A172 (cell line): ENCODE measurements around the gene ZBTB5. TPM values are rescaled to one million over a fixed set of nuclear protein-coding genes. Genes with fewer than 3 reads are reported as not detected.
A peak's percentile ranks its signal among the peaks of the same experiment; 100 is the strongest.
"Not testable (repeated sequence)": the region's sequence is repeated elsewhere in the genome, so short reads cannot be mapped to it uniquely, and the experiment has no call there.

ENCODE experiments used
- DNase-seq: peaks from one replicate; pipeline ENCODE4 v3.0.0-alpha.2; 2015; ENCODE audit warnings: low spot score
- total RNA-seq: library from RNA; depleted of rRNA; stranded (reverse); fragments of >200 nt; shearing (Covaris generic); gene quantifications from 2 replicates; pipeline ENCODE4 v1.2.3, GENCODE V29; 2014

The ZBTB5 gene
- total RNA-seq, 1 experiment from 2014 or later, result 8.9 TPM

GRCh38 chr9:37486616-37487548 lies 21.6 kb upstream of the ZBTB5 start:
- peak; percentile 36 for DNase-seq

DNA sequence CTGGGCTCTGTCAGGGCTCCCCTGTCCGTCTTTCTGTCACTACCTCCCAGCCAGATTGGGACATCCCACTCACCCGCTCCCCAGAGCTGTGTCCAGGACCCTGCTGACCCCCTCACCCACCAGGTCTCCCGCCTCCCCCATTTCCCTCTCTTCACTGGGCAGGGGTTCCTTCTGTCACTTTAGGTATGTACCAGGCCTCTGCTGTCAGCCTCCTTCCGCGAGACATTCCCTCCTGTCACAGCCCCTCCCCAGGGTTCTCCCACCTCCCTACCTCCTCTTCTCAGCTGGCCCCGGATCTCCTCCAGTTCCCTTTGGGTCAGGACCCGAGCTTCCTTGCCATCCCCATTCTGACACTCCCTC lies 21.0 kb upstream of the ZBTB5 start:
- DNase-seq, result no peak

DNA sequence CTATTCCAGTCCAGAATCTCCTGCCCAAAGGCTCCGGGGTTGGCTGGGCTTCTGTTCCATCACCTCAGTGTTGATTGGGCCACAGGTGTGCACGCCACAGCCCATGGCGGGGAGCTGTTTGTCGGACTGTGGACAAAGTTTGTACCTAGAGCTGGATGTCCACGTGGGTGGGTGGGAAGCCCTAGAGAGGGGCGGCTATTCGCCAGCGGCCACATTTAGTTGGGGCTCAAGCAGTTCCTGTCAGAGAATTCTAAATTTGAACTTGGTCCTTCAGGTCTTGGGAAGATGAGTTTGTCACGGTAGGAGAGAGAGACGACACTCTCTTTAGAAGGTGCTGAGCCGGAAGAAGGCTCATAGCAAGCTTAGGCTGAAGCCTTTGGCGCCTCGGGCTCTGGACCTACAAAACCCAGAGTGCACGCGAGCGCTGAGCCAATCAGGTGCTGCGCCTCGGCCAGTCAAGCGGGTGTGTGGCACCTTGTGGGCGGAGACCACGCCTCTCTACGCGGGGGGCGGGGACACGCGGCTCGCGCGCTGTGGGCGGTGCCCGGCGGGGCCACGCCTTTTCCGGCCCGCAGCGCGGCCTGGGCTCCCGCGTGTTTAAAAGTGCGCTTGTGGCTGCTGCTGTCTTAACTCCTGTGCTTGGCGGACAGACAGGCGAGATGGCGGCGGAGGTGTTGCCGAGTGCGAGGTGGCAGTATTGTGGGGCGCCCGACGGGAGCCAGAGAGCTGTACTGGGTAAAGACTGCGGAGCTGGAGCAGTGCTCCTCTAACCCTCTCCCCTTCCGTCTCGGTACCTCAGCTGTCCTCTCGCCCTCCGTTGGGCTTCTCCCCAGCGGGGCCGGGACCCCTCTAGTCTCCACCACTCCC lies 20.4 kb upstream of the ZBTB5 start, which contains the start of gene POLR1E:
Gene POLR1E, plus strand, starts transcription at position 560 of the 867 bp plus-strand sequence. Its CDS starts 100 bp downstream, at position 660.
- DNase-seq, result peak; percentile 82

DNA sequence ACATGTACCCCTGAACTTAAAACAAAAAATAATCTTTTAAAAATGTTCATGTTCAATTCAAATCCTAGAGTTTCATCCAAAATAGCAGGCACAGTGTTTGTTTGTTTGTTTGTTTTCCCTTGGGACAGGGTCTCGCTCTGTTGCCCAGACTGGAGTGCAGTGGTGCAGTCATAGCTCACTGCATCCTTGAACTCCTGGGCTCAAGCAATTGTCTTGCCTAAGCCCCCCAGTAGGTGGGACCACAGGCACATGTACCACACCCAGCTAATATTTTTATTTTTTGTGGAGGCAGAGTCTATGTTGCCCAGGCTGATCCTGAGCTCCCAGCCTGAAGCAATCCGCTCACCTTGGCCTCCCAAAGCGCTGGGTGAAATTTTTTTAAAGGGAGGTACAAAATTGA lies 15.5 kb upstream of the ZBTB5 start:
- no peak for DNase-seq

GRCh38 chr9:37477987-37478619 lies 12.9 kb upstream of the ZBTB5 start:
- DNase-seq, result not testable (repeated sequence)

DNA sequence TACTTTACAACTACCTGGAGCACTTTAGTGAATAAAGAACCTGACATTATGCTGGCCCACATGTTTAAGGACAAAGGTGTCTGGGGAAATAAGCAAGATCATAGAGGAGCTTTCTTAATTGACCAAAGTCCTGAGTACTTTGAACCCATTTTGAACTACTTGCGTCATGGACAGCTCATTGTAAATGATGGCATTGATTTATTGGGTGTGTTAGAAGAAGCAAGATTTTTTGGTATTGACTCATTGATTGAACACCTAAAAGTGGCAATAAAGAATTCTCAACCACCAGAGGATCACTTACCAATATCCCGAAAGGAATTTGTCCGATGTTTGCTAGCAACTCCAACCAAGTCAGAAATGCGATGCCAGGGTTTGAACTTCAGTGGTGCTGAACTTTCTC lies 12.2 kb upstream of the ZBTB5 start:
- not testable (repeated sequence) for DNase-seq

DNA sequence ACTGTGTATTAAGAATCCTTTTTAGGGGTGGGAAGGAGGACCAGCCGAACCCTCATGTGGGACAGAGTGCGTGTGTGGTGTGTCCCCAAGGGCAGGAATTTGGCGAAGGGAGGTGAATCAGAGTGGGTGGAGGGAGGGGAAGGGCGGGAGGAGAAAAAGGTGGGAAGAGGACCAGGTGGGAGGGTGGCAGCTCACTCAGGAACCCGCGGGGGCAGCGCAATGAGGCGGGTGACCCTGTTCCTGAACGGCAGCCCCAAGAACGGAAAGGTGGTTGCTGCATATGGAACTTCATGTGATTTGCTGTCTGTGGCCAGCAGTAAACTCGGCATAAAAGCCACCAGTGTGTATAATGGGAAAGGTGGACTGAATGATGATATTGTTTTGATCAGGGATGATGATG lies 11.7 kb upstream of the ZBTB5 start:
- DNase-seq, result no peak

- DNase-seq, result no peak
Observed at GRCh38 chr9:37474438-37474837, 9.2 kb upstream of the ZBTB5 start.

- not testable (repeated sequence) for DNase-seq
Observed at GRCh38 chr9:37473982-37474381, 8.7 kb upstream of the ZBTB5 start.

GRCh38 chr9:37471942-37472684 lies 6.9 kb upstream of the ZBTB5 start:
- peak; percentile 97 for DNase-seq

- DNase-seq, result no peak
Observed at GRCh38 chr9:37468620-37469019, 3.4 kb upstream of the ZBTB5 start.

DNA sequence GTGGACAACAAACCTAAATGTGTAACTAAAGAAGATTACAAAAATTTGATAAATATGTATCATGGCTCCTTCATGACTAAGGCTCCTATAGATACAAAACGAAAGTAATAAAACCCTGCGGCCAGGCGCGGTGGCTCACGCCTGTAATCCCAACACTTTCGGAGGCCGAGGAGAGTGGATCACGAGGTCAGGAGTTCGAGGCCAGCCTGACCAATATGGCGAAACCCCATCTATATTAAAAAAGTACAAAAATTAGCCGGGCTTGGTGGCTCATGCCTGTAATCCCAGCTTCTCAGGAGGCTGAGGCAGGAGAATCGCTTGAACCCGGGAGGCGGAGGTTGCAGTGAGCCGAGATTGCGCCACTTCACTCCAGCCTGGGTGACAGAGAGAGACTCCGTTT lies 2.3 kb upstream of the ZBTB5 start:
- DNase-seq, result not testable (repeated sequence)

DNA sequence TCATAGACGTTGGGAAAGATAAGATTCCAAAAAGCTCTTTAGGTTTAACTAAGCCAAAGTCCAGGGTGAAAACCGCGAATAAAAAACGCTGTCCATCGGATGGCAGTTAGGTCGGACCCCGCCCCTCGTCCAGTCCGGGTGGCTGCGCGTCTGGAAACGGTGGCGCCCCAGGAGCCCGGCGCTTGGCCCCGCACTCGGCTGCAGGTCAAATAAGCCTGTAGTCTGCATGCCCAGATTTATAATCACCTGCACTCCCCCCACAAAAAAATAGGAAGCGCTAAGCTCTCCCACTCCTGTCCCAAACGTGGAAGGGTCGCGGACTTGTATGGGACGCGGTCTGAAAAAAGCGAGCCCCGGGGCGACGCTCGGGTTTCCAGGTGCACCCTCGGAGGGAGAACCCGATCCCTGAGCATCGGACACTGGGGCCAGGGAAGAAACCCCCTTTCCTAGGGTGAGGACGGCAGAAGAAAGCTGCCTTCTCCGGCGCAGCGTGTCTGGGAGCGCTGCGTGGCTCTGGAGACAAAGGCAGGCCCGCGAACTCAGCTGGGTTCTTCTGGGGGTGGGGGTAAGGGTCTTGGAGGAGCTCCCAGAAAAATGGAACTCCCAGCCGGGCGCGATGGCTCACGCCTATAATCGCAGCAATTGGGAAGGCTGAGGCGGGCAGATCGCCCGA lies 923 bp upstream of the ZBTB5 start:
- peak; percentile 87 for DNase-seq

GRCh38 chr9:37464426-37465248 lies 613 bp downstream of the ZBTB5 start:
- DNase-seq, result no peak

DNA sequence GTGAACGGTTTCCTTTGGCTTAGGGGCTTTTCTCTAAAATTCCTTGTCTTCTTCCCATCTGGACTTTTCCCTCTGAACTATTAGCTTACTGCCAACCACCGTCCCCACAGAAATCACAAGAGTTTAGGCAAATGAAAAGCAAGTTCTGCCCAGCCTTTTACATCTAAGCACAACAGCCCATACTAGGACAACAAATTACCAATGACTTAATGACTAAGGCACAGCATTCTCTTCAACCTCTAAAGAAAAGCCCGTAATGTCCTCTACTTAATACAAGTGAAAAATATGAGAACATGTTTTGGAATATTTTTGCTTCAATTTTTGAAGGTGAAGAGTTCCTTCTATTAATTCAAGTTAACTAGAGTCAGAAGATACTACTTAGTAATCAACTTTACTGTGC lies 1.2 kb downstream of the ZBTB5 start:
- no peak for DNase-seq

DNA sequence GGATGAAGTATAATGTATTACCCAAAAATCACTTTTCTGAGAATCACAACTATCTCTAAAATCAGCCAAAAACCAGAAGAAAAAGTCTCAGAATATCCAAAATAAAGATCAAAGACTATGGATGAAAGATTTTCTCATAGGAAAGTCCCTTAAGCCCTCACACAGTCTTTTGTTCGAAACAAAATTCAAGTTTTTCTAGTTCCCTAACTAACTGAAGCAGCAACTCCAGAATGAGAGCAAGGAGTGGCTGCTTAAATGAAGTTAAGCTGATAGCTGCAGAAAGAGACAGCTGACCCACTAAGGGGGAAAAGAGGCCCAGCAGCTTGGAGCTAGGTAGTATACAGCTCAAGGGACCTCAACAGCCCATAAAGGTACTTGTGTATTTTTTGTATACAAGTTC lies 8.4 kb downstream of the ZBTB5 start:
- DNase-seq, result no peak

DNA sequence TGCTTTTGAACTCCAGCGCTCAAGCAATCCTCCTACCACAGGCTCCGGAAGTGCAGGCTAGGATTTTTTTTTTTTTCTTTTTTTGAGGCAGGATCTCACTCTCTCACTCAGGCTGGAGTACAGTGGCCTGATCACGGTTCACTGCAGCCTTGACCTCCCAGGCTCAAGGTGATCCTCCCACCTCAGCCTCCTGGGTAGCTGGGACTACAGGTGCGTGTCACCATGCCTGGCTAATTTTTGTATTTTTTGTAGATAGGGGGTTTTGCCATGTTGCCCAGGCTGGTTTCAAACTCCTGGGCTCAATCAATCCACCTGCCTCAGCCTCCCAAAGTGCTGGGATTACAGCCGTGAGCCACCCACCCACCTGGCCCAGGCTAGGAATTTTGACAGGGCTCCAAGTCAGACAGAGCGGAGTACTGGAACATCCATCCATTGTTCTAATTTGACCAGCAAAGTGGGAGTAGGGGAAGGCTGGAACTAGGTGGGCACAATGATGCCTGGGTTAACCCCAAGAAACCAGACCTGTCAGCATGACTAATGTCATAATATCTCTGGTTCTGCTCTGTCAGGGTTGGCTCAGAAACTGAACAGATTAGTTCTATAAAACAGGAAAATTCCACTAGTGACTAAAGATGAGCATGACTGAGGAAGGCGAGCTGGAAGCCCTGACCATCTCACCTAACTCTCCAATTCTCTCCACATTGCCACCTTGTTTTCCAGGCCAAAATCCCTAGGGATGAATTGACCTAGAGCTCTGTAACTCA lies 9.2 kb downstream of the ZBTB5 start:
- DNase-seq, result no peak

DNA sequence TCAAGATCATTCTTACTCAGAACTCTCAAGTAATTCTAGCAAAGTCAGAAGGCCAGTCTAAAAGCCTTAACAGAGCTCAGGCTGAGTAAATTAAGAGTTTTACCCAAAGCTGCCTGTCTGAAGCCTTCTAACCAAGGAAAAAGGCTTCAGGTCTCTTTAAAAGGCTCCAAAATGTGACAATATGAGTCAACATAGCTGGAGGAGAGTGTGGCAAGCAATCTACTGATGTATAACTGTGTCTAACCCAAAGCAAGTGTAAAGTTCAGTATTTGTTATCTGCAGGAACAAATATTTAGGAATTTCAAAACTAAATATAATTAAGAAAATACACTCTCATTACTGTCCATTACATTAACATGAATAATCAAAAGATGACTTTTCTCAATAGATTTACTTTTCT lies 11.0 kb downstream of the ZBTB5 start:
- DNase-seq, result no peak

DNA sequence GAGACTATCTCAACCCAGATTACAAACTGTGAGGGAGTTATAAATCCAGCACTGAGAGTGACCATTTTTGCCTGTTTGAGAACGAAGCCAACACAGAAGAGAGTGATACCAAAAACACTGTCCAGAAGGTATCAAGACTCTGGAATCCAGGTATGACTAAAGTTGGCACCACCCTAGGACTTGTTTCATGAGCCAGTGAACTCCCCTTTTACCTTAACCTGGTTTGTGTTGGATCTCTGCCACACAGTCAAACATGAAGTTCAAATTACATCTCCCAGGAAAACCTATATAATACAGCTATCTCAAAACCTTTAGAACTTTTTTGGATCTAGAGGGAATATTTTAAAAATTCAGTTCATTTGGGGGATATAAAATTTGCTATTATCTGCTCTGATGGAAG lies 11.4 kb downstream of the ZBTB5 start:
- no peak for DNase-seq
